NK-92 treated with Interleukin-12 subunit alpha and Interleukin-12 subunit beta, amount 100 ng/mL, for 24 hours (cell line): Measurements from ENCODE around the gene GASK1A.

Experiments used
- DNase-seq: peaks from one replicate; lab custom pipeline; 2025; lab: John Stamatoyannopoulos, UW

Gene GASK1A

DNA sequence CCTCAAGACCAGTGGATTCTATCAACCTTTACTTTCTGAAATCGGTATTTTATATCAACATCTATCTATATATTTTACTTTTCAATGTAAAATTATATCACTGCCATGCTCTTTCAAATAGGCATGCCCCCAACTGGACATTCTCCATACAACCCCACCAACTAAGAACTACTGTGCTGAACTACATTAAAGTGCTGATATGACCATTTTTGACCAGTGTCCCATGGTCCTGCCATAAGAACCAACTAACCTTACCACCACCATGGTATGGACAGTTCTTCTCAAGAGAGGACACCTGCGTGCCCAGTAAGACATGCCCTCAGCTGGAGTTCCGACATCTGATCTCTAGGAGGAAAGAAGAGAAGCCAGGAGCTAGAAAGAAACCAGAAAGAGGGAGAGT, 111.1 kb downstream of the GASK1A start:
- no peak for DNase-seq

GRCh38 chr3:43091481-43091880, 112.4 kb downstream of the GASK1A start:
- DNase-seq = no peak

DNA sequence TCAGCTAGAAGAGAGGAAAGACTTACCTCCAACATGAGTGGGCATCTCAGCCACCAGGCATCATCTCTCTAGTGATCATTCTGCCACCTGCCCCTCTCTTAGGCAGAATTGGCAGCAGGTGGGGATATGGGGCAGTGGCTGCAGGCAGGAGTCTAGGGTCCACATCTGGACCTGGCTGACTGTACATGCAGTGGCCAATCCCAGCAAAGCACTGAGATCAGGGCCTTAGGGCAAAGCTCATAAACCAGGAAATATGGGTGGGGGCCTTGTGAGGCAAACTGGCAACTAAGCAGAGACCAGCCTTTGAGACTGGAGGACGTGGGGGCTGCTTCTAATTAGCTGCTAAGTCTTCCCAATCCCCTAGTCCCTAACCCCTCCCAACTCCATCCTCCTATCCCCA, 113.9 kb downstream of the GASK1A start:
- DNase-seq = no peak

DNA sequence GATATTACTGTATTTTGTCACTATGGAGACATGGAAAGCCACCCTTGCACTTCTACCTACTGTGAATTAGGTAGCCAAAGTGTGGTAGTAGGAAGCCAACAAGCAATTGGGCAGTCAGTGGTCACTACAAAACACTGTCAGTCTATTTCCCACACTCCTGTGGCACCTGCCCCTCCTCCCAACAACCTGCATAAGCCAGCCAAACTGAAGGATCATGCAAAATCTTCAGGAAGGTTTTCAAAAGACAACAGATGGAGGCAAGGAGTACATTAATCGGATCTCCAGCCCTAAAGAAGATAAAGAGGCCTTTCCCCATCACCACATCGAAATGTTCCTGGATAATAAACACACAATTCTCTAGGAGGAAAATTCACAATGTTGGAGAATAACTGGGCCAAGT, 114.9 kb downstream of the GASK1A start:
- DNase-seq = no peak

DNA sequence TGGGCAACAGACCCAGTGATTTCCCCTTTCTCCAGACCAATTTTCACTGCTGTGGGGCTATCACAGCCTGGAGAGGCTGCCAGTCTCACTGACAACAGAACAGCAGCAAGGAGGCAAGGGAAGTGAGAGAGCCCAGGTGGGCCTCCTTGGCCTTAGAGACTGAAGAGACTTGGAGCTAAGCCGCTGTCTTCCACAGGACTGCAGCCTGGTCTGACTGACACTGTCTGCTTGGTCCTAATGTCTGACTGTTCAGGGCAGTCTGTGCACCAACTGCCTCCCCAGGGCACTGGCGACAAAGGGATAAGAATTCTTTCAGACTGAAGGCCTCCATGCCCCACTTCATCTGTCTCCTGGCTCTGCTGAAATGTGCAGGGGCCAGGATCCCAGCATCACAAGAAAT, 115.3 kb downstream of the GASK1A start:
- DNase-seq = no peak

- DNase-seq = no peak
Measured at GRCh38 chr3:43094851-43095250, 115.7 kb downstream of the GASK1A start.

DNA sequence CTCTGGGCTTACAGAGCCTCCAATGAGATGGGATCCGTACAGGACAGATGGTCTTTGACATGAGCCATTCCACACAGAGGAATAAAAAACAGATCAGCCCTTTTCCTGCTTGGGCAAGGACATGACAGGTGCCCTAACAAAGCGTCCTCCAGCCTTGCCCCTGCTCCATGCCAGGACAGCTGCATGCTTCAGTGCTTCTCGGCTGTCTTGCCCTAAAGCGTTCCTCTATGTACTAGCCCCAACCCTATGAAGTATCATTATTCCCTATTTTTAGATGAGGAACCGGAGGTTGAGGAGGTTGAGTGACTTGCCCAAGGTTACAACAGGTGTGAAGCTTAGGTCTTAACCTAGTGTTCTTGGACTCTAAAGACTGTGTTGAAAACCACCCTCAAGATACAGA, 116.3 kb downstream of the GASK1A start:
- no peak for DNase-seq

DNA sequence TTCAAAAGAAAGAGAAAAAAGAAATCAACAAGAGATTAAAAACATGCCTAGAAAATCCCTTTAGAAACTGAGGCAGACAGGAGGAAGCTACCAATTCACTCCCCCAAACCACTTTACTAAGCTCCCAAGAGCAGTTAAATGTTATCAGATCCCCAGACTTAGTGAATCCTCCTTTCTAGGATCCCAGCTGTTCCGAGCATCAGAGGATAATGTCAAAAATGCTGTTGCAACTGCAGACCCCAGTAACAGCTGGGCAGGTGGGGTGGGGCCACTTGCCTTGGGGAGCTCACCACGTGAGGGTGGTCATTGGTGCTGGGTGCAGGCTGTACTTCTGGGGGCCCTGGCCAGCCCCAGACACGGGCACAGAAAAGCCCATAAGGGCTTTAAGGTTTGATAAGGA, 117.7 kb downstream of the GASK1A start:
- no peak for DNase-seq

GRCh38 chr3:43097400-43098080, 118.4 kb downstream of the GASK1A start:
- DNase-seq = no peak

GRCh38 chr3:43098761-43099160, 119.7 kb downstream of the GASK1A start:
- DNase-seq = no peak

DNA sequence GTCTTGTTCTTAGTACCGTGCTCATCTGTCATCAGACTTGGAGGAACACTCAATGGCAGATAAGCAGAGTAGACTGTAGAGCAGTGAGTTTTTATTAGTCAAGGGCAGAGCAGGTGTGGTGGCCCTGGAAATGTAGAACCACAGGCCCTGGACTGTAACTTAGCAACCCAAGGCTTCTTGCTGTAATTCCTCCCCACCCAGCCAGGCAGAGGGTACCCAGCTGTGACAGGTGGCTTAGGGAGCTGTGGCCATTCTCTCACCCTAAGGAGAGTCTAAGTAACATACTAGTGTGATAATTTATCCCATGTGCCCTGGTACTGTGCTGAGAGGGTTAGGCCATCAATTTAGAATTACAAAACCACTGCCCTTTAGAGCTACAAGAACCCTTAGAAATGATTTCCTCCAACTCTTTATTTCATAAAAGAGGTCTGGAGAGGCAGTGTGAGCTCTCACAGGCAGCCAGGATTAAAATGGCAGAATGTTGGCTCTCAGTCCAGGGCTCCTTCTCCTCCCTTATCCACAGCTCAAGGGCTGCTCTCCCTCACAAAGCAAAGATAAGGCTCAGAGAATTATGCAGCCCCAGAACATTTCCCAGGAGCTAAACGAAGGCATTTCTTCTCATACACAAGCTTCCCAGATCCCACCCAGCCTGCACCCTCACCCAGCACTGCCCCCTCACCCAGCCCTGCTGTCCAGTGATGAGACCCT, 123.8 kb downstream of the GASK1A start:
- DNase-seq = no peak

DNA sequence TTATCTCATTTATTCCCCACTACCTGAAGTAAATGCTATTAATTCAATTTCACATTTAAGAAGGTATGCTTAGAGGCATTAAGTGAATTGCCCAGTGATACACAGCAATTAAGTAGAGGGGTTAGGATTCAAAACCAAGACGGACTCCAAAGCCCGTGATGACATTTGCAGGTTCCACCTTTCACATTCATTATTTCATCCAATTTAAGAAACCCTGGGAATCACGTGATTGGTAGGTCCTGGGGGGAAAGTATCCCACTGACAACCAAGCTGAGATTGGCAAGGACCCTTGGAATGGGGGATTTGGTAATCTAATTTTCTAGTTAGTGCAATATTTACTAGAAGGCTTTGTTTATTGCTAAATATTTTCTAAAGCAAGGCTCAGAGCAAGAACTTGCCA, 124.9 kb downstream of the GASK1A start:
- no peak for DNase-seq

- DNase-seq = no peak
Measured at GRCh38 chr3:43104660-43105595, 125.8 kb downstream of the GASK1A start.

DNA sequence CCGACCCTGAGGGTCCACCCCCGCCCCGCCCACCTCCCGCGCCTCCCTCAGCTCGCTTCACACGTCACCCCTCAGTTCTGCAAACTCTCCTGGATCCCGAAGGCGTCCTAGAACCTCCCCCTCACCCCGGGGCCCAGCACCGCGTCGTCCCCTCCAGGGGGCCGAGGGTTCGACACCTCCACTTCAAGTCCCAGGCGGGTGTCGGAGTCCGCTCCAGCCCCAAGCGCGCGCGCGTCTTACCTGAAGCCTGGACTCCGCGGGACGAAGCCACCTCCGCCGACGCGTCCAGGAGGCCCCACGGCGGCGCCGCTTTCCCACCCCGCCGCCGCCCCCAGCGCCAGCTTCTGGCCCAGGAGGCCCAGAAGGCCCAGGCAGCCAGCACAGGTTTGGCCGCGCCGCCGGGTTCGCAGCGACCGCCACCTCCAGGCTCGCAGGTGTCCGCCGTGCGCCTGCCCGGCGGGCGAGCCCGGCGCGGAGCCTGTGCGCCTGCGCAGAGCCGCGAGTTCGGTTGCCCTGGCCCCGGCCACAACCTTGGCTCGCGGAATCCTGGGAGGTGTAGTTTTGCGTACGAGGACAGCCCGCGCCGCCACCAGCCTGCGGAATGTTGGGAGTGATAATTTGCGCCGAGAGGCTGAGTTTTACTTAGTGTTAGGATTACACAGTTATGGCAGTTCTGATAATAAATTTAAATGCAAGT, 126.6 kb downstream of the GASK1A start, which contains the start of gene POMGNT2:
POMGNT2 (minus strand) TSS at position 484 of the 697 bp plus-strand sequence. CDS start 24,648 bp downstream, outside the sequence.
- DNase-seq = peak; percentile 75

GRCh38 chr3:43106293-43106628, 127.2 kb downstream of the GASK1A start:
- DNase-seq = no peak
